Omental fat pad (tissue), 4 donors: ENCODE results near the gene NAXE. TPM values are rescaled to one million over a fixed set of nuclear protein-coding genes. Genes with fewer than 3 reads are reported as not detected.

Experiments used
- ATAC-seq: fragments of 150-250 bp; one replicate; pipeline ENCODE4 v1.9.1; 2016; ENCODE audit warnings: mild to moderate bottlenecking, moderate library complexity; ENCODE audit not compliant: low FRiP score
- DNase-seq: peaks from one replicate; pipeline ENCODE4 v3.0.0-alpha.2; 2019; ENCODE audit warnings: low spot score
- total RNA-seq, 4 donors: library from RNA; depleted of rRNA; stranded (reverse); fragments of >200 nt; gene quantifications; one replicate each; pipeline ENCODE4 v1.1.0, GENCODE V29; 2016
- TF ChIP-seq, protein P1 (sequence below), 3 donors: fragments of 450-650 bp; IDR thresholded peaks; one replicate each; pipeline ENCODE4 v1.5.1; 2016 to 2017; ENCODE audit warnings: antibody characterized with exemption in 3 of 3, mild to moderate bottlenecking in 3 of 3, moderate library complexity in 2 of 3

NAXE gene
- total RNA-seq = 10 to 100 TPM; 49.4 to 71.5 (median 58.9) TPM

DNA sequence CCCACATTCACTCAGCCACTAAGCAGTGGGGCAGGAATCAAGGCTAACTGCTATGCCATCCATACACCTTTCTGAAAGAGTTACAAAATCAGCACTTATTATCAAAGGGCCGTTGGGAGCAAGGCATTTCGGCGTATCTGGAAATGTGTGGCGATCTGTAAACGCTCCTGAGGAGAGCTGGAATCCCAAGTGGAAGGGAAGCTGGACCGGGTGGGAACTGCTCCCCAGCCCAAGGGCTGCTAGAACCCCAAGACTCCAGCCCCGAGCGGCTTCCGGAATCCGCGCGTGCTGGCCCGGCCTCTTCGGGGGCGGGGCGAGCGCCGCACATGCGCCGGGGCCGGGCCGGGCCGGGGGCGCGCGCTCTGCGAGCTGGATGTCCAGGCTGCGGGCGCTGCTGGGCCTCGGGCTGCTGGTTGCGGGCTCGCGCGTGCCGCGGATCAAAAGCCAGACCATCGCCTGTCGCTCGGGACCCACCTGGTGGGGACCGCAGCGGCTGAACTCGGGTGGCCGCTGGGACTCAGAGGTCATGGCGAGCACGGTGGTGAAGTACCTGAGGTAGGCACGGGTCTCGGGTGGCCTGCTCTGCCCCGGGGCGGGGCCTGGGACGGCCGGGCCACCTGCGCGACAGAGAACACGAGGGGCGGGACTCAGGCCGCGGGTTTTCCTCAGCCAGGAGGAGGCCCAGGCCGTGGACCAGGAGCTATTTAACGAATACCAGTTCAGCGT lies at the start of gene NAXE:
TSS of gene NAXE (plus strand) at position 345 of the 726 bp plus-strand sequence. CDS start at position 374, 29 bp downstream.
- ATAC-seq = peak; percentile 98
- no peak for DNase-seq
- TF ChIP-seq, protein P1, sequence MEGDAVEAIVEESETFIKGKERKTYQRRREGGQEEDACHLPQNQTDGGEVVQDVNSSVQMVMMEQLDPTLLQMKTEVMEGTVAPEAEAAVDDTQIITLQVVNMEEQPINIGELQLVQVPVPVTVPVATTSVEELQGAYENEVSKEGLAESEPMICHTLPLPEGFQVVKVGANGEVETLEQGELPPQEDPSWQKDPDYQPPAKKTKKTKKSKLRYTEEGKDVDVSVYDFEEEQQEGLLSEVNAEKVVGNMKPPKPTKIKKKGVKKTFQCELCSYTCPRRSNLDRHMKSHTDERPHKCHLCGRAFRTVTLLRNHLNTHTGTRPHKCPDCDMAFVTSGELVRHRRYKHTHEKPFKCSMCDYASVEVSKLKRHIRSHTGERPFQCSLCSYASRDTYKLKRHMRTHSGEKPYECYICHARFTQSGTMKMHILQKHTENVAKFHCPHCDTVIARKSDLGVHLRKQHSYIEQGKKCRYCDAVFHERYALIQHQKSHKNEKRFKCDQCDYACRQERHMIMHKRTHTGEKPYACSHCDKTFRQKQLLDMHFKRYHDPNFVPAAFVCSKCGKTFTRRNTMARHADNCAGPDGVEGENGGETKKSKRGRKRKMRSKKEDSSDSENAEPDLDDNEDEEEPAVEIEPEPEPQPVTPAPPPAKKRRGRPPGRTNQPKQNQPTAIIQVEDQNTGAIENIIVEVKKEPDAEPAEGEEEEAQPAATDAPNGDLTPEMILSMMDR (IDR thresholded peaks at IDR 0.05) = no peak

DNA sequence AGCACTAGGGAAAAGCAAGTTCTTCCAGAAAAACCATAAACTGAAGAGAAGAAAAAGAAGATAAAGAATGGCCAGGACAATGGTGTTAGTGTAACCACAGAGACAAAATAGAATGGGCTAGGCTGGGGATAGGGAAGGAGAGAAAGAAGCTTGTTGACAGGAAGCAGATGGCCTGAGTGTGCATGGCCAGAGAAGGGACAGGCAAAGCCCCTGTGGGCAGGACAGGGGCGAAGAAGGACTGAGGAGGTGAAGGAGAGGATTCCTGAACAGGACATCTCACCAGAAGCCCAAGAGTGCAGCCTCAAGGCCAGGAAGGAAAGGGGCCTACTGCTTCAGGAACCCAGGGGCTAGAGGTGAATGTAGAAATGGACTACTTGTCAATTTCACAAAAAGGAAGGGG lies 48.5 kb upstream of the NAXE start:
- no peak for ATAC-seq
- DNase-seq = no peak
- TF ChIP-seq, protein P1 (IDR thresholded peaks at IDR 0.05) = no peak

DNA sequence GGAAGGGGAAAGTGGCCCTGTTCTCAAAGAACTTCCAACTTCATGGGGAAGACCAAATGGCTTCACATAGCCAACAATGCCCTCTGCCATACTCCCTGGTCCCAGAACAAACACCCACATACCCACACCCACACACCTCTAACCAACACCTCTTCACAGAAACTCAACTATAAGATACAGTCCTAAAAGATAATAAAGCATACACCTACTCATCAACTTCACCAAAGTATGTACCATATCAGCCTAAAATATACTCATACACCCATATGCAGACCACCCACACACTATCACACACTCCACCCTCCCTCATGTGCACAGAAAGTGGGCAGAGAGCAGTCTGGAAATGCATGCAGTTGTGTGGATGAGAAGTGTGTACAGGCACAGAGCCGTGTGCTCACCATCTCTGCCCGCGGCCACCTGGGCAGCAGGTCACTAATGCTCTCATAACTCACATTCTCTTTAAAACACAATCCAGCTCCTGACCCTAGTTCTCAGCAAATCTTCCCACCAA lies 46.9 kb upstream of the NAXE start:
- TF ChIP-seq, protein P1 (IDR thresholded peaks at IDR 0.05) = no peak
- no peak for DNase-seq
- no peak for ATAC-seq

DNA sequence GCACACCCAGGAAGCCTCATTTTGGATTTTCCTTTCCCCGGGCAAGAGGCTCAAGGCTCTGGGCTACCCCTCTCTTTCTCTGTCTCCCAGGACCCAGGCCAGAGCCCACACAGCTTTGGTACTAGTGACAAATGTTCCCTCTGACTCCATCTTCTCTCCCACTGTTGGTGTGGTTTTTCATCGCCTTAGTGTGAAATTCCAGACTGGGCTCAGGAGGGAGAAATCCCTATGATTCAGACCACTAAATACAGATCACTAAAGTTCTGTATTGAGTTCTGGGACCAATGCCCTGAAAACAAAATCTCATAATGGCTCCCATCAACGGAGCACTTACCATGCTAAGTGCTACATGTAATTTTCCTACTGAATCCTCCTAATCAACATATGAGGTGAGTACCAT lies 45.3 kb upstream of the NAXE start:
- TF ChIP-seq, protein P1 (IDR thresholded peaks at IDR 0.05) = no peak
- DNase-seq = no peak
- no peak for ATAC-seq

DNA sequence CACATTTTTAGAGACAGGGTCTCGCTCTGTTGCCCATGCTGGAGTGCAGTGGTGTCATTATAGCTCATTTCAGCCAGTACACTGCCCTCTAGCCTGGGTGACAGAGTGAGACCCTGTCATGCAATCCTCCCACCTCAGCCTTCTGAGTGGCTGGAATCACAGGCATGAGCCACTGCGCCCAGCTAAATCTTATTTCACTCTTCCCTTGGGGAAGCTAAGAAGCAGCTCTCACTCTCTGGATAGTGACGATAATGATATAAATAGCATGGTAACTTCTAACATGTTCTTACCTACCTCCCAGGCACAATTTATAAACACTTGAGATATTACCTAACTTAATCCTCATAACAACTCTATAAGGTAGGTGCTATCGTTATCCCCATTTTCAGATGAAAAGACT lies 44.1 kb upstream of the NAXE start:
- DNase-seq = no peak

DNA sequence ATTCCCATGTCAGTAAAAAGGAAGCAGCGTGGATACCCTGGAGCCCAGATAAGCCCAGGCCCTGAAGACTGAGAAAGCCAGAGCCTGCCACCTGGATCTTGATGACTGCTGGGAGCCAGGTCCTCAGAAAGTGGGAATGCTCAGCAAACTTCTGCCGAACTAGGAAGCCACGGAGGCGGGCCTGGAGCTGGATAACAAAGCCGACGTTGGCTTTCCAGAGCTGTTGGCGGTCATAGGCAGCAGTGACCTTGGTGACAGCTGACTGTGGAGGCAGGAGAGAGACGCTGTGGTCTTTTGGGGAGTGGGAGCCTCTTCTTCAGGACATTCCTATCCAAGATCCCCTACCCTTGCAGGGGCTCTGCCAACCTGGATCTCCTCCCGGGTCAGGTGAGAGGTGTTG lies 43.6 kb upstream of the NAXE start:
- TF ChIP-seq, protein P1 (IDR thresholded peaks at IDR 0.05) = no peak
- ATAC-seq (no peak), DNase-seq (no peak)

More for the DNA sequence above, 44.1 kb upstream of the NAXE start:
- ATAC-seq = no peak
- TF ChIP-seq, protein P1 (IDR thresholded peaks at IDR 0.05) = no peak

DNA sequence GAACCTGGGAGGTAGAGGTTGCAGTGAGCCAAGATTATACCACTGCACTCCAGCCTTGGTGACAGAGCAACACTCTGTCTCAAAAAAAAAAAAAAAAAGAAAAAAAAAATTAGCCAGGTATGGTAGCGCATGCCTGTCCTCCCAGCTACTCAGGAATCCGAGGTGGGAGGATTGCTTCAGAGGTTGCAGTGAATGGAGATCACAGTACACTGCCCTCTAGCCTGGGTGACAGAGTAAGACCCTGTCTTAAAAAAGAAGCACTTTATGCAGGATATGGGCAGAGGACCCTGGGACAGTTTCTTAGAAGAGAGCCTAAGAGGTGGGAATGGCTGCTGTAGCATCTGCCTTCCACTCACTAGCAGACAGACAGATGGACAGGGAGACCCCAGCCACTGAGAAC lies 42.2 kb upstream of the NAXE start:
- TF ChIP-seq, protein P1 (IDR thresholded peaks at IDR 0.05) = no peak
- DNase-seq = no peak
- no peak for ATAC-seq
